ENCODE data around the gene SHROOM3.

SHROOM3 gene

DNA sequence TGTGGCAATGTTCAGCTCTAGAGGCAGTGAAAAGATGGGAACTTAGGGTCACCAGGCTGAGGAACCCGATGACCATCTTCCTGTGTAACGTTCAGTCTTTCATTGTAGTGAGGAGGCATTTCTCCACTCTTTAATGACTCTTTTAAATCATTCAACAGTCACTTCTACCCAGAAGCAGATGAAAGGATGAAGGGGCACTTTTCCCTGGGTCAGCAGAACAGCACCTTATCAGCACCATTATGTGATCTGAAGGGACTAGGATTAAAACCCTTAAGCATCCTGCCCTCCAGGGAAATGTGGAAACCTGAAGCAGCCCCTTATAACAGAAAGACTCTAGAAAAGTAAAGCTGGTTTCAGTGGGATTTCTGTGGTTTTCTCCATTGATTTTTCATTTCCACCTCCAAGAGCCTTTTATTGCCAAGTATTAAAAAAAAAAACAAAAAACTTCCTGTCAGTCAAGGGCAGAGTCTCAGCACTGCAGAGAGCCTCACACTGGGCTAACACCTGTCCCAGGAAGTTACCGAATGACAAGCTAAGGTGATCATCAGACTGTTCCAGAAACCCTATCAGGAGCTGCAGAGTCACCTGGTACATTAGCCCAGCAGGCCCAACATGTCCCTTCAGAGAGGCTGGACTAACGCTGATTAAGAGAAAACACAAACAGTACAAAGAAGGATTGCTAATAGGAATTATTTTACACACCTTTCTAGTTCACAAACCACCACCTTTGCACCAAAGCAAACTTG is 185.9 kb downstream of the SHROOM3 start:
- no peak overlapping the region for H3K9ac ChIP-seq (ENCODE audit: low read depth, low read length)

DNA sequence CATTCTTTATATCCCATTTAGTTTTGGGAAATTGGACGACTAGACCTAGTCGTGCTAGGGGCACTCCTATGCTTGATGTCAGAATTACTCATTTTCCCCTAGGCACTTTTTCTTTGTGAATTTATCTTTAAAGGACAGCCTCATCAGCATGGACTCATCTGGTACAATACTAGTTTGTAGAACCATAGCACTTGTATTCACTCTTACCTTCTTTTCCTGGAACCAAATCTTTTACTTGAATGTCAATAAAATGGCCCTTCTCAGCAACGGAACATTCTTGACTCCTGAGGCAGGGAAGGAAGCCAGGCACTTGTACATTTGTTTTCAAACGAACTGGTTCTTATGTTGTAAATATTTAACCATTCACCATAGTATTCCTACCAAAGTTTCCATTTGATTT is 187.1 kb downstream of the SHROOM3 start:
- Histone ChIP-seq H3K27ac (ENCODE audit: low read depth, low read length) (no peak overlapping the region), H3K4me1 (ENCODE audit: control insufficient read depth, insufficient read depth, low read length) (peaks cover 43% of the 10 kb centered on the region), H3K27me3 (ENCODE audit: control insufficient read depth, insufficient read depth, low read length) (no peaks in the 10 kb centered on the region), H3K9ac (ENCODE audit: low read depth, low read length) (no peak overlapping the region), H3K4me3 (ENCODE audit: low read depth, low read length) (no peak overlapping the region), H3K9me3 (ENCODE audit: control insufficient read depth, insufficient read depth, low read length) (no peaks in the 10 kb centered on the region), H3K36me3 (ENCODE audit: control insufficient read depth, insufficient read depth, low read length) (no peaks in the 10 kb centered on the region)

More for the DNA sequence above, 185.9 kb downstream of the SHROOM3 start:
- Histone ChIP-seq H3K4me3 (ENCODE audit: low read depth, low read length) (no peak overlapping the region), H3K27me3 (ENCODE audit: control insufficient read depth, insufficient read depth, low read length) (no peaks in the 10 kb centered on the region), H3K36me3 (ENCODE audit: control insufficient read depth, insufficient read depth, low read length) (no peaks in the 10 kb centered on the region), H3K4me1 (ENCODE audit: control insufficient read depth, insufficient read depth, low read length) (peaks cover 33% of the 10 kb centered on the region), H3K9me3 (ENCODE audit: control insufficient read depth, insufficient read depth, low read length) (no peaks in the 10 kb centered on the region), H3K27ac (ENCODE audit: low read depth, low read length) (no peak overlapping the region)

DNA sequence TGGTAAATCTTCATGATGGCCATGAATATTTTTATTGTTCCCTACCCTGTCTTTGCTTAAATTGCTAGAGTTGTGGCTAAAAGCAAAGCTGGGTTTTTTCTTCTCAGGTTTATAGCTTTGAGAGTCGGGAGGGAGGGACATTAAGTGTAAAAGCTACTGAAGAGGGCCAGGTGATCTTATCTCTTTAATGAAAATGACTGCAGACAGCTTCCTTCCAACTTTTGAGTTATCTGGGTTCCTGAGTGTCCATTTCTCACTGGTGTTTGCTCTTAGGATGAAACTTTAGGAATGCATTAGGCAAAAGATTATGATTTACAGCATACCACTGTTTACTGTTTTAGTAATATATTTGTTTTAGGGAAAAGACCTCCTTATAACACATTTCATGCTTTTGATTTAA is 187.7 kb downstream of the SHROOM3 start:
- no peaks in the 10 kb centered on the region for H3K36me3 ChIP-seq (ENCODE audit: control insufficient read depth, insufficient read depth, low read length)
- peaks cover 43% of the 10 kb centered on the region for H3K4me1 ChIP-seq (ENCODE audit: control insufficient read depth, insufficient read depth, low read length)
- H3K4me3 ChIP-seq (ENCODE audit: low read depth, low read length): no peak overlapping the region
- no peak overlapping the region for H3K9ac ChIP-seq (ENCODE audit: low read depth, low read length)
- no peaks in the 10 kb centered on the region for H3K27me3 ChIP-seq (ENCODE audit: control insufficient read depth, insufficient read depth, low read length)
- H3K9me3 ChIP-seq (ENCODE audit: control insufficient read depth, insufficient read depth, low read length): no peaks in the 10 kb centered on the region
- no peak overlapping the region for H3K27ac ChIP-seq (ENCODE audit: low read depth, low read length)

DNA sequence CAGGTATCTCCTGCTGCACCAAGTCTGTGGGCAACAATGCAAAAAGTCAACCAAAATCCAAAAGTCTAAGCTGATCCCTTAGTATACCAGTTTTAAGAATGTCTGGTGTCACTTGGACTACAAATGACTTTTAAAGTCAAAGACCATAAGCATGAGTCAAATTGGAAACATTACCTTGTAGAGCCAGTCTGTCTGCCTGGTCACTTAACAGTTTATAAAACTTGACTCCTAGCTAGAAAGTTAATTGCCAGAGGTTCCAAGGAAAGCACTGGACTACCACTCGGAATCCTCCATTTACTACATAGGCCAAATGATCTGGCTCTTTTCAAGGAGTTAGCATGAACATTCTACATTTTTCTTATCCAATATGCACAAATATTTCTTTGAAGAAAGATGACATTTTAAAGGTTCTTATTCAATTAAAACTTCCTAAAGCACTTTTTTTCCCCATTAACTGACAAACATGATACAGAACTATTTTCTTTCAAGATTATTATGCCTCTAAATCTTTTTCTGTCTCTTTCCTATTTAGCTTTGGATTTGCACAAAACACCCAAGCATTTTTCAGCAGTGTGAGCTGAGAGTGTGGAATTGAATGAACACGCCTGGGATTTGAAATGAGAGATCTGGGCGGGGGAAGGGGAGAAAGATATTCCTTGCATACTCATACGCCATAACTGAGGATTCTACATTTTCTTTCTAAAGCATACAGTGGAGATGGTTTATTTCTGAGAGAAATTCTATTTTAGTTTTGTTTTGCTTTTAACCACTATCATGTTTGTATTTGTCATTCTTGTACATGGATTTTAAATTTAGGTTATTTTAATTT is 188.4 kb downstream of the SHROOM3 start:
- Histone ChIP-seq H3K27me3 (ENCODE audit: control insufficient read depth, insufficient read depth, low read length) (no peaks in the 10 kb centered on the region), H3K27ac (ENCODE audit: low read depth, low read length) (no peak overlapping the region), H3K4me1 (ENCODE audit: control insufficient read depth, insufficient read depth, low read length) (peaks cover 43% of the 10 kb centered on the region), H3K9me3 (ENCODE audit: control insufficient read depth, insufficient read depth, low read length) (no peaks in the 10 kb centered on the region), H3K4me3 (ENCODE audit: low read depth, low read length) (no peak overlapping the region), H3K9ac (ENCODE audit: low read depth, low read length) (no peak overlapping the region), H3K36me3 (ENCODE audit: control insufficient read depth, insufficient read depth, low read length) (no peaks in the 10 kb centered on the region)

- H3K4me1 ChIP-seq (ENCODE audit: control insufficient read depth, insufficient read depth, low read length): peaks cover 43% of the 10 kb centered on the region
- H3K9ac ChIP-seq (ENCODE audit: low read depth, low read length): no peak overlapping the region
- H3K9me3 ChIP-seq (ENCODE audit: control insufficient read depth, insufficient read depth, low read length): no peaks in the 10 kb centered on the region
- H3K36me3 ChIP-seq (ENCODE audit: control insufficient read depth, insufficient read depth, low read length): no peaks in the 10 kb centered on the region
- no peaks in the 10 kb centered on the region for H3K27me3 ChIP-seq (ENCODE audit: control insufficient read depth, insufficient read depth, low read length)
- 0 out of 2 replicates have a peak overlapping the region, but pooled peaks have one; percentile 2 for H3K4me3 ChIP-seq (ENCODE audit: low read depth, low read length)
- peak overlapping the region; percentile 60 for H3K27ac ChIP-seq (ENCODE audit: low read depth, low read length)
Observed at GRCh38 chr4:76624241-76624681, 189.2 kb downstream of the SHROOM3 start.

DNA sequence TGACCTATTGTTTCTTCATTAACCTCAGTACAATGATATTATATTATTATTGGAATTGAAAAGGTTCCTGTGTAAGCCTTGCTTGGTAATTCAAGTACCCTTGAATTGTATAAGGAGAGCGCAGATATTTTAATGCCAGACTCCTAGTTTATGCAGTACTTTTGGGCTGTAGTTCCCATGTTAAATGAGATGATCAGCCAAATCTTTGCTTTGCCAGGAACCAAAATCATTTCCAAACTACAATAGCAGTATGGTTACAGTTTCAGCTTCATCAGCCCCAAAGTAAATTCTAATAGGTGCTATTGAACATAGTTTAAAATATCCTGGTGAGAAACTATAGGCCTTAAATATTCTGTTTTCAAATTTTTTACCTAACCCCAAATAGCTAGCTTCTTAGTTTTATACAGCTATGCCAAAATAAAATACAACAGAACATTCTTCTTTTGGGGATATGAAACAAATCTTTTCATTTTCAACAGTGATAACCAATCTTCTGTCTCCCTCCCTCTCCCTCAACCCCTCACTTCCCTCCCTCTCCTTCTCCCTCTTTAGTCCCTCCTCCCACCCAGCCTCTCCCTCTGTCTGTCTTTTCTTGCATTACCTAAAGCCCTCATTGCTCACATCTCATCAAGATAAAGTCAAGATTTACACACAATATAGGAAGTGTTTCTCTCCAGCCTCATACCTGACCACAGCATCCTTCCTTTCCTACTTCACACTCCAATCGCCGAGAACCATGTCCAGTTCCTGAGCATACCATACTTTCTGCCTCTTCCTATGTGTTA is 190.1 kb downstream of the SHROOM3 start:
- Histone ChIP-seq H3K9me3 (ENCODE audit: control insufficient read depth, insufficient read depth, low read length) (no peaks in the 10 kb centered on the region), H3K4me3 (ENCODE audit: low read depth, low read length) (no peak overlapping the region), H3K27ac (ENCODE audit: low read depth, low read length) (no peak overlapping the region), H3K4me1 (ENCODE audit: control insufficient read depth, insufficient read depth, low read length) (peaks cover 43% of the 10 kb centered on the region), H3K9ac (ENCODE audit: low read depth, low read length) (no peak overlapping the region), H3K36me3 (ENCODE audit: control insufficient read depth, insufficient read depth, low read length) (no peaks in the 10 kb centered on the region), H3K27me3 (ENCODE audit: control insufficient read depth, insufficient read depth, low read length) (no peaks in the 10 kb centered on the region)

DNA sequence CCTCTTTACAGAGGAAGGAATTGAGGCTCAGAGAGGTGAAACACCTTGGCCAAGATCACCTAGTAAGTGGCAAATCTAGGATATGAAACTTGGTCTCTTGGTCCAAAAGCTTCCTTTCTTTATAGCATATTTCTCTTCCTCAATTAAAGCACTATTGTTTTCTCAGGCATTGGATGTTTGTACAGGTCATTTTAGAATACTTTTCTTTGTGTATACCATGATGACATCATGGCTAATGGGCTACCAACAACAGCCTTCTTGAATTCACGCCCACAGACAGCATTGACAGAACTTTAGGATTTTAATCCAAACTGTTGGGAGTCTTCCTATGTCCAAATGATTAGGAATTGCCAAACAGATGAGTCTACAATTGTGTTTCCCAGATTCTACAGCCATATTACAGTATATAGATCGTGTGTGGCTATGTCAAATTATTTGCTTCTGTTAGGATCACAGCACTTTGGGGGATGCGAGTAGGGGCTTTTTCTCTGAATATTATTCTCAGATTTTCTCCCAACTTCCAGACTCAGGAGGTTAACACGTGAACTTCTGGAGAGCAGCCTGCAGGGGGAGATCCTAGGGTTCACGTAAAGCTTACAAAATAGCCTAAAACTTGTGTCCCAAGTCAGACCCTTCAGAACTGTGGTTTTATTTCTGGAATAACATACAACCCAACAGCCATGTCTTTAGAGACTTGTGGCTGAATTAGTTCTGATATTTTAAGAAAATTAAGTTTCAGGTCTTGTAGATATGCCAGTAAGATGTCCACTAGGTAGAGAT is 191.8 kb downstream of the SHROOM3 start:
- H3K9me3 ChIP-seq (ENCODE audit: control insufficient read depth, insufficient read depth, low read length): no peaks in the 10 kb centered on the region
- no peaks in the 10 kb centered on the region for H3K36me3 ChIP-seq (ENCODE audit: control insufficient read depth, insufficient read depth, low read length)
- no peak overlapping the region for H3K27ac ChIP-seq (ENCODE audit: low read depth, low read length)
- no peak overlapping the region for H3K9ac ChIP-seq (ENCODE audit: low read depth, low read length)
- peaks cover 43% of the 10 kb centered on the region for H3K4me1 ChIP-seq (ENCODE audit: control insufficient read depth, insufficient read depth, low read length)
- no peak overlapping the region for H3K4me3 ChIP-seq (ENCODE audit: low read depth, low read length)
- no peaks in the 10 kb centered on the region for H3K27me3 ChIP-seq (ENCODE audit: control insufficient read depth, insufficient read depth, low read length)

GRCh38 chr4:76628251-76628650 is 193.2 kb downstream of the SHROOM3 start:
- no peak overlapping the region for H3K27ac ChIP-seq (ENCODE audit: low read depth, low read length)
- H3K4me3 ChIP-seq (ENCODE audit: low read depth, low read length): no peak overlapping the region
- H3K36me3 ChIP-seq (ENCODE audit: control insufficient read depth, insufficient read depth, low read length): no peaks in the 10 kb centered on the region
- H3K9ac ChIP-seq (ENCODE audit: low read depth, low read length): no peak overlapping the region
- H3K4me1 ChIP-seq (ENCODE audit: control insufficient read depth, insufficient read depth, low read length): peaks cover 37% of the 10 kb centered on the region
- no peaks in the 10 kb centered on the region for H3K27me3 ChIP-seq (ENCODE audit: control insufficient read depth, insufficient read depth, low read length)
- H3K9me3 ChIP-seq (ENCODE audit: control insufficient read depth, insufficient read depth, low read length): no peaks in the 10 kb centered on the region

DNA sequence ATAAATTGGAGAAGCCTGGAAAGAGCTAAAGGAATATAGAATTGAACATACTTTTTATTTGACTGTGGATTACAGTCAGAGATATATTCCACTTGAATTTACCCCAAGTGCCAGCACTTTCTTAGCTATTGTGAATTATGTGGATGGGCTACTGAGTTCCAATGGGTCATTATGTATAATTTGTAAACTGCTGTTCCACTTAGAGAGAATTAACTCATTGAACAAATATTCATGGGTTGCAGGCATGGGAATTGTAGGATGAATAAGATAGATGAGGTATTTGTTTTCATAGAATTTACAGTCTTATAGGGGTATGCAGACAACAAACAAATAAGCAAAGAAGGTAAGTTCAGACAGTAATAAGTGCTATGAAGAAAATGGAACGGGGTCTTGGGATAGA is 195.7 kb downstream of the SHROOM3 start:
- Histone ChIP-seq H3K36me3 (ENCODE audit: control insufficient read depth, insufficient read depth, low read length) (no peaks in the 10 kb centered on the region), H3K27me3 (ENCODE audit: control insufficient read depth, insufficient read depth, low read length) (no peaks in the 10 kb centered on the region), H3K4me3 (ENCODE audit: low read depth, low read length) (no peak overlapping the region), H3K9ac (ENCODE audit: low read depth, low read length) (no peak overlapping the region), H3K27ac (ENCODE audit: low read depth, low read length) (no peak overlapping the region), H3K4me1 (ENCODE audit: control insufficient read depth, insufficient read depth, low read length) (peaks cover 19% of the 10 kb centered on the region), H3K9me3 (ENCODE audit: control insufficient read depth, insufficient read depth, low read length) (no peaks in the 10 kb centered on the region)

DNA sequence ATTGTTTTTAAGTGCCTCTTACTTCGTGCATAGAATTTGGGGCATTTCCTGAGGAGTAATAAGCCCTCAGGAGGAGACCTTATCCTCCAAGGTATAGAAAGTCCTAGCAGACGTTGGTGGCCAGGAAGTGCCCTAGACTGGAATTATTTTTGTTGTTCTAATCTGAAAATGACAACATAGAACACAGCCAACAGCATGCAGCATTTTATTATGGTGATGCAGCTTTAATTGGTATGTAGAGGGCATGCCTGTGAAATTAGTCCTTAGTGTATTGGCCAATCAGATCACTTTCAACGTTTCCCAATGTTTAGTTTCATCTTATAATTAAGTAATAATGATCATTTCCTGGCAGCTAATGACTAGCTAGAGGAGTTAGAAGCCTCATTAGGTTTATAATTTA is 199.2 kb downstream of the SHROOM3 start:
- no peaks in the 10 kb centered on the region for H3K27me3 ChIP-seq (ENCODE audit: control insufficient read depth, insufficient read depth, low read length)
- H3K9ac ChIP-seq (ENCODE audit: low read depth, low read length): no peak overlapping the region
- H3K36me3 ChIP-seq (ENCODE audit: control insufficient read depth, insufficient read depth, low read length): no peaks in the 10 kb centered on the region
- H3K4me1 ChIP-seq (ENCODE audit: control insufficient read depth, insufficient read depth, low read length): peaks cover 7% of the 10 kb centered on the region; the same call in 1 of the 2 replicates
- H3K27ac ChIP-seq (ENCODE audit: low read depth, low read length): no peak overlapping the region
- H3K9me3 ChIP-seq (ENCODE audit: control insufficient read depth, insufficient read depth, low read length): no peaks in the 10 kb centered on the region
- no peak overlapping the region for H3K4me3 ChIP-seq (ENCODE audit: low read depth, low read length)

Measured in HUES48 (cell line).